Measurements from ENCODE around the gene NKG7.

The NKG7 gene

DNA sequence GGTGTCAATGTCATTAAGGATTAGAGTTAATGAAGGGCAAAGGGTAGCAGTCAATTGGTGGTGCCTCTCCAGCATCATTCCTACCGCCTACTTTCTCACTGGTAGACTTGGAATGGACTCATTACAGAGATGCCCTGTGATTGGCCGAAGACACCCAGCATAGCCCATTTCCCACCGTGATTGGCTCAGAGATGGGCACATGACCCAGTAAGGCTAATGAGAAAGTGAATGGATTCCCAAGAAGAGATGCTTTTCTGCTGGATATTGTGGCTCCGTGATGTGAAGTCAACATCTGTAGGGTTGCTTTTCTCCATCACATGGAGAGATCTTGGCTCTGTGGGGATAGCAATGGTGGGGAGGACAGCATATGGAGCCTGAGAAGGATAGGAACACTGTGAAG lies 42.1 kb downstream of the NKG7 start:
- in situ Hi-C loops (cut with HindIII; ENCODE audit: low pct_ligation_motif_present, low sequenced_read_pairs) = no loop called here
- no peak overlapping the region for H3K27ac ChIP-seq
- no peak overlapping the region for H3K4me3 ChIP-seq (ENCODE audit: low read depth, low read length)
- H3K36me3 ChIP-seq (replicated peaks) = no peaks in the 10 kb centered on the region
- DNase-seq = no peak
- TF ChIP-seq, protein P1, sequence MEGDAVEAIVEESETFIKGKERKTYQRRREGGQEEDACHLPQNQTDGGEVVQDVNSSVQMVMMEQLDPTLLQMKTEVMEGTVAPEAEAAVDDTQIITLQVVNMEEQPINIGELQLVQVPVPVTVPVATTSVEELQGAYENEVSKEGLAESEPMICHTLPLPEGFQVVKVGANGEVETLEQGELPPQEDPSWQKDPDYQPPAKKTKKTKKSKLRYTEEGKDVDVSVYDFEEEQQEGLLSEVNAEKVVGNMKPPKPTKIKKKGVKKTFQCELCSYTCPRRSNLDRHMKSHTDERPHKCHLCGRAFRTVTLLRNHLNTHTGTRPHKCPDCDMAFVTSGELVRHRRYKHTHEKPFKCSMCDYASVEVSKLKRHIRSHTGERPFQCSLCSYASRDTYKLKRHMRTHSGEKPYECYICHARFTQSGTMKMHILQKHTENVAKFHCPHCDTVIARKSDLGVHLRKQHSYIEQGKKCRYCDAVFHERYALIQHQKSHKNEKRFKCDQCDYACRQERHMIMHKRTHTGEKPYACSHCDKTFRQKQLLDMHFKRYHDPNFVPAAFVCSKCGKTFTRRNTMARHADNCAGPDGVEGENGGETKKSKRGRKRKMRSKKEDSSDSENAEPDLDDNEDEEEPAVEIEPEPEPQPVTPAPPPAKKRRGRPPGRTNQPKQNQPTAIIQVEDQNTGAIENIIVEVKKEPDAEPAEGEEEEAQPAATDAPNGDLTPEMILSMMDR (IDR thresholded peaks at IDR 0.05; ENCODE audit: low read depth, low read length, missing control alignments) = no peak
- H3K27me3 ChIP-seq (replicated peaks) = peaks cover 7% of the 10 kb centered on the region

DNA sequence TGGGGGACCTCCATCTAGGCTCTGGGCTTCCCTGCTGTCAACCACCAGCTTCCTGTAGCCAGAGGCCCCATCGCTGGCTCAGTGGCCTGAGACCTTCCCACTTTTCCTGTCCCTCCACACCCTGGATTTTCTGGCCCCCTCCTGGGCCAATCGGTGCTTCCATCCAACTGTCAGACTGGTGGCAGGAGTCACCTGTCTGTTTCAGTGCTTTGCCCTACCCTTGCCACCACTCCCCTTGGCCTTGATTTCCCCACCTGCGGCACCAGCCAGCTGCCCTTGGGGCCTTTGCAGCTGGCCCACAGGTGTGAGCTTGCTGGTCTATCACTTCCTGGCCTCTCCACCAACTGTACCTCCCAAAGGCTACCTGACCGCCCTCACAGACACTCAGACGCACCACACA lies 43.0 kb downstream of the NKG7 start:
- no peaks in the 10 kb centered on the region for H3K36me3 ChIP-seq (replicated peaks)
- DNase-seq = no peak
- TF ChIP-seq, protein P1 (IDR thresholded peaks at IDR 0.05; ENCODE audit: low read depth, low read length, missing control alignments) = no peak
- in situ Hi-C loops (cut with HindIII; ENCODE audit: low pct_ligation_motif_present, low sequenced_read_pairs) = no loop called here
- peaks cover 7% of the 10 kb centered on the region for H3K27me3 ChIP-seq (replicated peaks)
- H3K4me3 ChIP-seq (ENCODE audit: low read depth, low read length) = no peak overlapping the region
- no peak overlapping the region for H3K27ac ChIP-seq

DNA sequence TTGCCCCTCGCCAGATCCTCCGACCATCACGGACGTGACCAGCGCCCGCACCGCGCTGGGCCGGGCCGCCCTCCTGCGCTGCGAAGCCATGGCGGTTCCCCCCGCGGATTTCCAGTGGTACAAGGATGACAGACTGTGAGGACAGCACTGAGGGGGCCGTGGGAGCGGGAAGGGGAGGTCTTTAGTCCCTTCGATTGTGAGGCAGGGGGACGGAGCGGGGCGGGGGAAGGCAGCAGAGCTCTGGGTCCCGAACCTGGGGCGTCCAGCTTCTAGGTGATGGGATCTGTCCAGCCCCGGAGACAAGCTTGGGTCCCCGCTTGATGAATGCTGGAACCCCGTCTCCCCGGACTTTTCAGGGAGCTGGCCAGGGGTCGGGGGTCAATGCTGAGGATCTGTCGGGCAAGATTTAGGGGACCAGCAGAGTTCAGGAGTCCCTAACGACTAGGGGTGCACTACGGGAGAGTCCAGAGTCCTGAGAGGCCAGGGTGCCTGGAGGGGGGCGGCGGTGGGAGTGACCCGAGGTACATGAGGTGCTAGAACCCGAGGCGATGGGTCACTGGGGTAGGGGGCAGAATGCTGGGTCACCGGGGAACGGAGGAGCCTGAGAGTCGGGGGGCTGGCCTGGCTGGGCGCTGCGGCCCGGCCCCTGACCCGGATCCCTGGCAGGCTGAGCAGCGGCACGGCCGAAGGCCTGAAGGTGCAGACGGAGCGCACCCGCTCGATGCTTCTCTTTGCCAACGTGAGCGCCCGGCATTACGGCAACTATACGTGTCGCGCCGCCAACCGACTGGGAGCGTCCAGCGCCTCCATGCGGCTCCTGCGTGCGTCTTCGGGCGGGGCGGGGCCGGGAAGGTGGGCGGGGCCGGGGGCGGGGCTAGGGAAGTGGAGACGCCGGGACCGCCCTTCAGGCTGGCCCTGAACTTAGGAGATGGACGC lies 45.1 kb downstream of the NKG7 start:
- in situ Hi-C loops (cut with HindIII; ENCODE audit: low pct_ligation_motif_present, low sequenced_read_pairs) = no loop called here

DNA sequence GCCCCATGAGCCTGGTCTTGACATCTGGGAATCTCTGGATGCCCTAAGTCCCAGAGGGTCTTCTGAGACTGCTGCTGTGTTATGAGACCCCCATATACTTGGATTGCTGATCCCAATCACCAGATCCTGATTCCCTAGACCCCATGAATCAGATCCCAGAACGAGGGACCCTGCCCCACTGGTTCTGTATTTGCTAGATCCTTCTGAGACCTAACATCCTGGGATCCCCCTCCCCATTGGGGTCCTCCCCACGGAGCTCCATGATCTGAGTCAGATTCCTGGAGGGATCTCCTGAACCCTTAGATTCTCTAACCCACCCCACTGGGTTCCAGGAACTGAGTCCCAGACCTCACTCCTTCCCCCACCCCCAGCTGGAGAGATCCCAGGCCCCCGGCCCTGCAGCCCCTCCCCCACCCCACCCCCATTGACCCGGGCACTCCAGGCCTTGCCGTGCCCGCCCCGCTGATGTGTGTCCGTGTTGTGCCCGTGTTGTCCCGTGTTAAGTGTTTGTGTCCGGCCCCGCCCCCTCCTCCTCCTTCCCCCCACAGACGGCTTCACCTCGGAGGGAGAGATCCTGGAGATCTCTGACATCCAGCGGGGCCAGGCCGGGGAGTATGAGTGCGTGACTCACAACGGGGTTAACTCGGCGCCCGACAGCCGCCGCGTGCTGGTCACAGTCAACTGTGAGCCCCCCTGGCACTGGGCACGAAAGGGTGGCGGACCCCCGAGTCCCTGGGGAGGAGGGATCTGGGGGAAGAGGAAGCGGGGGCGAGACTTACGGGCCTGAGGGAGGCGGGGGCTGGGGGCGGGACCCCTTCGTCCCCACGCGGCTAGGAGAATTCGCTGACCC lies 46.0 kb downstream of the NKG7 start:
- Histone ChIP-seq H3K4me3 (ENCODE audit: low read depth, low read length) (no peak overlapping the region), H3K27me3 (replicated peaks) (peaks cover 7% of the 10 kb centered on the region), H3K27ac (no peak overlapping the region), H3K36me3 (replicated peaks) (no peaks in the 10 kb centered on the region)
- no peak for DNase-seq
- TF ChIP-seq, protein P1 (IDR thresholded peaks at IDR 0.05; ENCODE audit: low read depth, low read length, missing control alignments) = no peak
- in situ Hi-C loops (cut with HindIII; ENCODE audit: low pct_ligation_motif_present, low sequenced_read_pairs) = no loop called here

More for the DNA sequence above, 45.1 kb downstream of the NKG7 start:
- TF ChIP-seq, protein P1 (IDR thresholded peaks at IDR 0.05; ENCODE audit: low read depth, low read length, missing control alignments) = peak; percentile 30
- H3K4me3 ChIP-seq (ENCODE audit: low read depth, low read length) = peak overlapping the region; percentile 15
- DNase-seq = peak; percentile 42
- no peaks in the 10 kb centered on the region for H3K36me3 ChIP-seq (replicated peaks)
- H3K27me3 ChIP-seq (replicated peaks) = peaks cover 7% of the 10 kb centered on the region
- no peak overlapping the region for H3K27ac ChIP-seq

DNA sequence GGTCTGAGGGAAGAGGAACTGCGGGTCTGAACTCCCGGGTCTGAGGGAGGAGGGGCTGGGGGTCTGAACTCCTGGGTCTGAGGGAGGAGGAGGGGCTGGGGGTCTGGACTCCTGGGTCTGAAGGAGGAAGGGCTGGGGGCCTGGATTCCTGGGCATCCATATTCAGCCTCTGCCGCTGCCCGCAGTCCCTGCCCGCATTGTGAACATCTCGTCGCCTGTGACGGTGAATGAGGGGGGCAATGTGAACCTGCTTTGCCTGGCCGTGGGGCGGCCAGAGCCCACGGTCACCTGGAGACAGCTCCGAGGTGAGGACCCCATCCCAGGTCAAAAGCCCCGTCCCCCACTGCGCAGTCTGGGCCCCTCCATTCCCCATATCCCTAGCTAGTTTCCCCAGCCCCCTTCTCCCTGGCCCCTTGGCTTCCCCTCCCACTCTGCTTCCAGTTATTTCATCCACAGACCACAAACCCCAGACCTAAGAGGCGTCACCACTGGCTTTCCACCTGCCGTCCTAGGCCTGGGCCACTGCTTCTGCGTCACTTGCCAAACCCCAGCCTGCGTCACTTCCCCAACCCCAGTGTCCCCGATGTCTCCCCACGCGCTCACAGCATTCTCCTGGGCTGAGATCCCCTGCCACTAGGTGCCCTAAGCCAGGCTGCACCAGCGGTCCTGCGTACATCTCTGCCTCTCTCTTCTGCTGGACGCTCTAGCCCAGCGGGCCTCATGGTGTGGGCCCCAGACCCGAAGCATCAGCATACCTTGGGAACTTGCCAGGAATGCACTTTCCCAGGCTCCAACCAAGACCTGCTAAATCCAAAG lies 47.1 kb downstream of the NKG7 start:
- TF ChIP-seq, protein P1 (IDR thresholded peaks at IDR 0.05; ENCODE audit: low read depth, low read length, missing control alignments) = no peak
- Histone ChIP-seq H3K27ac (no peak overlapping the region), H3K36me3 (replicated peaks) (no peaks in the 10 kb centered on the region), H3K4me3 (ENCODE audit: low read depth, low read length) (no peak overlapping the region), H3K27me3 (replicated peaks) (peaks cover 7% of the 10 kb centered on the region)
- DNase-seq = no peak
- in situ Hi-C loops (cut with HindIII; ENCODE audit: low pct_ligation_motif_present, low sequenced_read_pairs) = no loop called here
